SJSA1 (cell line): ENCODE measurements around the gene DCUN1D2. TPM values are rescaled to one million over a fixed set of nuclear protein-coding genes. Genes with fewer than 3 reads are reported as not detected.

Experiments
- DNase-seq, 2 experiments: peaks; one replicate each; pipeline ENCODE4 v3.0.0-alpha.2; 2015 to 2020; ENCODE audit warnings: low spot score in 2 of 2, low read depth in 1 of 2
- H3K27ac ChIP-seq: fragments of 250-450 bp; sonication (Bioruptor Pico); 2 replicates; pipeline ENCODE4 v1.5.1; 2020; ENCODE audit warnings: mild to moderate bottlenecking, moderate library complexity
- H3K27me3 ChIP-seq: fragments of 250-450 bp; sonication (Bioruptor Pico); replicated peaks from 2 replicates; pipeline ENCODE4 v1.5.1; 2020; ENCODE audit warnings: mild to moderate bottlenecking, moderate library complexity
- H3K36me3 ChIP-seq: fragments of 250-450 bp; sonication (Bioruptor Pico); 2 replicates; pipeline ENCODE4 v1.5.1; 2020; ENCODE audit warnings: mild to moderate bottlenecking
- H3K4me1 ChIP-seq: fragments of 250-450 bp; sonication (Bioruptor Pico); replicated peaks from 2 replicates; pipeline ENCODE4 v1.6.1; 2021; ENCODE audit warnings: mild to moderate bottlenecking
- H3K4me3 ChIP-seq: fragments of 250-450 bp; sonication (Bioruptor Pico); 2 replicates; pipeline ENCODE4 v1.5.1; 2020; ENCODE audit warnings: mild to moderate bottlenecking
- H3K9me3 ChIP-seq: fragments of 250-450 bp; sonication (Bioruptor Pico); replicated peaks from 2 replicates; pipeline ENCODE4 v1.5.1; 2020; ENCODE audit warnings: mild to moderate bottlenecking
- total RNA-seq: library from RNA; depleted of rRNA; stranded (reverse); fragments of >200 nt; shearing (Covaris generic); gene quantifications from 2 replicates; pipeline ENCODE4 v1.2.3, GENCODE V29; 2014

DCUN1D2 gene
- total RNA-seq, 1 experiment from 2014 or later: 10.7 TPM

GRCh38 chr13:113491982-113492381 lies 1.5 kb upstream of the DCUN1D2 start:
- Histone ChIP-seq H3K27me3 (no peaks in the 10 kb centered on the region), H3K9me3 (no peaks in the 10 kb centered on the region), H3K4me3 (peak overlapping the region; percentile 92), H3K27ac (peak overlapping the region; percentile 64), H3K4me1 (peaks cover 33% of the 10 kb centered on the region), H3K36me3 (peaks cover 49% of the 10 kb centered on the region)
- peak in 1 of 2 experiments; percentile 2 for DNase-seq

- Histone ChIP-seq H3K27me3 (no peaks in the 10 kb centered on the region), H3K9me3 (no peaks in the 10 kb centered on the region), H3K27ac (peak overlapping the region; percentile 64), H3K4me3 (peak overlapping the region; percentile 92), H3K36me3 (peaks cover 44% of the 10 kb centered on the region), H3K4me1 (peaks cover 33% of the 10 kb centered on the region)
- DNase-seq: peak in 1 of 2 experiments; percentile 42
Observed at GRCh38 chr13:113491418-113491883, 940 bp upstream of the DCUN1D2 start.

DNA sequence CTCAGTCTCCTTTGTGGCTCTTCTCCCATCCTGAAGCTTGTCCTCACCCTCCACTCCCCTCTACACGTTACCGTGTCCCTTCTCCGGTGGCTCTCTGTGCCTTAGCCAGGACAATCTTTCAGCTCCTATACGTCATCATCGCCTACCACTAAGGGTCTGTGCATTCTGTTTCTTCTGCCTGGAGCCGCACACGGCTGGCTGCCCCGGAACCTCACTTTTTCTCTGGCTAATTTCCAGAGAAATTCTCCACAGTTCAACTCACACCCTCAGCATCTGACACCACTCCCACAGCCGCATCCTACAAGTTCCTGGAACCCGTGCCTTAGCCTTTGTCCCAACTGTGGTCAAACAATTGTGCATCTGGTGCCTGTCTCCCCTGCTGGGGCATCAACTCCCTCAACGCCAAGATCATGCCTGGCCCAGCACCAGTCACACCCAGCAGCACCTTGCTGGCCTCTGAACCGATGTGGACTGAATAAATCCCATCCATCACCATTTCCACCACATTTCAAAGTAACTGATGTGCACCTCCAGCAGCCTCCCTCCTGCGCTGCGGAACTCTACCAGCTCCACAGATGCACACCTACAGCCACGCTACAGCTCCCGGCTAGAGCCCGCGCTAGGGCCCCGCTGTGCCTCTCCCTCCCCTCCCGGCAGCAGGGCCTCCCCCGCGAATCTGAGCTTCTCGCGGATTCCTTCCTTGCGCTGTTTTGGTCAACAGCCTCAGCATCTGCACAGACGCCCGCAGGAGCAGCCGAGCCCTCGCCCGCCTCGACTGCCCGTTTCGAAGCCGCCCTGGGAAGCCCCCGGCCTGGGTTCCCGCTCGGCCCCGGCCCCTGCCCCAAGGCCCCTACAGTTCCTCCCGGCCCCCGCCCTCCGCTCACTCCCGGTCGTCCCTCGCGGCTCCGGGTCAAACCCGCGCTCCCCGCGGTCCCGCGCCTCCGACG lies 689 bp downstream of the DCUN1D2 start:
- DNase-seq: peak in 1 of 2 experiments; percentile 38
- Histone ChIP-seq H3K9me3 (no peaks in the 10 kb centered on the region), H3K27ac (no peak overlapping the region; the same call in 1 of the 2 replicates), H3K27me3 (no peaks in the 10 kb centered on the region), H3K4me3 (peak overlapping the region; percentile 92), H3K36me3 (peaks cover 27% of the 10 kb centered on the region), H3K4me1 (peaks cover 33% of the 10 kb centered on the region)

- H3K4me3 ChIP-seq: peak overlapping the region; percentile 92
- no peaks in the 10 kb centered on the region for H3K9me3 ChIP-seq
- no peaks in the 10 kb centered on the region for H3K27me3 ChIP-seq
- no peak overlapping the region for H3K27ac ChIP-seq
- peaks cover 31% of the 10 kb centered on the region for H3K4me1 ChIP-seq
- H3K36me3 ChIP-seq: peaks cover 24% of the 10 kb centered on the region
- DNase-seq: no peak
Observed at GRCh38 chr13:113489171-113489548, 1.4 kb downstream of the DCUN1D2 start.

- Histone ChIP-seq H3K9me3 (no peaks in the 10 kb centered on the region), H3K4me1 (peaks cover 23% of the 10 kb centered on the region), H3K27me3 (no peaks in the 10 kb centered on the region), H3K36me3 (peaks cover 22% of the 10 kb centered on the region), H3K4me3 (no peak overlapping the region), H3K27ac (no peak overlapping the region)
- DNase-seq: no peak
Observed at GRCh38 chr13:113488283-113488682, 2.2 kb downstream of the DCUN1D2 start.

DNA sequence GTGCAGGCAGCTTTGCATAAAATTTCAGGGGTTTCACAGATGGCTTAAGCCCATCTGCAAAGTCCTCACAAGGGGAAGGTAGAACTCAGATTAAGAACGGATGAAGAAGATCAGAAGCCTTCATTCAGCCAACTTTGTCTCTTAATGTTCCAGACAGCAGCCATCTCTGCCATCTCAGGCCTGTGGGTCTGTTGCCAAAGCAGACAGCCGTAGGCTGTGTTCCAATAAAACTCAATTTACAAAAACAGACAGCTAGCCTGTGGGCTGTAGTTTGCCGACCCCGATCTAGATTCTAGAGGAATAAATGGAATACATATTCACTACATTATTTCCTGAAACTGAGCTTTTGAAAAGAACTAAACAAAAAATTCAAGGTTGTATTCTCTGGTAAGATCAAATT lies 3.8 kb downstream of the DCUN1D2 start:
- H3K27ac ChIP-seq: no peak overlapping the region
- DNase-seq: no peak

GRCh38 chr13:113485545-113485944 lies 5.0 kb downstream of the DCUN1D2 start:
- H3K4me3 ChIP-seq: no peak overlapping the region
- no peak for DNase-seq
- no peaks in the 10 kb centered on the region for H3K9me3 ChIP-seq
- H3K27ac ChIP-seq: no peak overlapping the region
- H3K36me3 ChIP-seq: peaks cover 14% of the 10 kb centered on the region
- no peaks in the 10 kb centered on the region for H3K27me3 ChIP-seq
- peaks cover 10% of the 10 kb centered on the region for H3K4me1 ChIP-seq

More for the DNA sequence above, 3.8 kb downstream of the DCUN1D2 start:
- Histone ChIP-seq H3K9me3 (no peaks in the 10 kb centered on the region), H3K27me3 (no peaks in the 10 kb centered on the region), H3K4me3 (no peak overlapping the region), H3K36me3 (peaks cover 17% of the 10 kb centered on the region), H3K4me1 (peaks cover 10% of the 10 kb centered on the region)

DNA sequence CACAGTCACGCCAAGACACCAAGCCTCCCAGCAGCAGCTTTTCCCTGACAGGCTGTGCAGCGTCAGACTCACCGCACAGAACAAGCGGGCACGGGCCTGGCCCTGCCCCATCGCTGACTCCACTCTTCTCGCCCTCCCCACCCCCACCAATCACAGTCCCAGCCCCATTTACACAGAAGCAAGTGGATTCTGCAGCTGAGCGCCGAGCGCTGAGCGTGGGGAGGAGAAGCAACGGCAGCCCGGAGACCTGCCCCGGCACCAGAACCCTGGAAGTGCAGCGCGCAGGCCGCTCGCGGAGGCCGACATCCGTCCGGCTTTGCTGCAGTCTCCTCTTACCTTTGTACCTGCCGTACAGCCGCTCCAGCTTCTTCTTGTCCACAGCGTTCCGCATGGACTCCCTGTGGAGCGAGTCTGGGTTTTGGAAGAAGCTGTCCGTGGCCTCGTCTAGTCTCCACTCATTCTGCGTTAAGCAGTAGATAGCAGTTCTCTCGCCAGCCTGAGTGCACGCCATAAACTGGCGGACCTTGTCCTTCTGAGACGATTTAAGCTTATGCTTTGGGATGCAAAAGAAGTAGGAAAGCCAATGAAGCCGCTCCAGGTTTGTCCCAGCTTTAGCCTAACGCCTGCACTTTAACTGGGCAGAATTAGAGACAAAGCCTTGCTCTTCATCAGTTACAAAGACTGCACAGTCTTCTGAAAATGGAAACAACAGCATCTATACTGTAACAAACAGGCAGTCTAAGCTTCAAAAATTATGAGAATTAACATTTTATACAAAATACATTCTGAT lies 6.8 kb downstream of the DCUN1D2 start:
- Histone ChIP-seq H3K4me3 (no peak overlapping the region), H3K36me3 (peaks cover 24% of the 10 kb centered on the region), H3K4me1 (no peaks in the 10 kb centered on the region), H3K27me3 (no peaks in the 10 kb centered on the region), H3K9me3 (no peaks in the 10 kb centered on the region), H3K27ac (no peak overlapping the region)
- no peak for DNase-seq

- H3K4me1 ChIP-seq: no peaks in the 10 kb centered on the region
- H3K27me3 ChIP-seq: no peaks in the 10 kb centered on the region
- no peak for DNase-seq
- H3K36me3 ChIP-seq: peaks cover 24% of the 10 kb centered on the region
- no peak overlapping the region for H3K4me3 ChIP-seq
- no peak overlapping the region for H3K27ac ChIP-seq
- no peaks in the 10 kb centered on the region for H3K9me3 ChIP-seq
Observed at GRCh38 chr13:113483081-113483480, 7.4 kb downstream of the DCUN1D2 start.

GRCh38 chr13:113479179-113479578 lies 11.3 kb downstream of the DCUN1D2 start:
- no peak for DNase-seq
- H3K27me3 ChIP-seq: no peaks in the 10 kb centered on the region
- peaks cover 49% of the 10 kb centered on the region for H3K36me3 ChIP-seq
- no peak overlapping the region for H3K4me3 ChIP-seq
- H3K27ac ChIP-seq: no peak overlapping the region
- H3K9me3 ChIP-seq: no peaks in the 10 kb centered on the region
- no peaks in the 10 kb centered on the region for H3K4me1 ChIP-seq

GRCh38 chr13:113477724-113478123 lies 12.8 kb downstream of the DCUN1D2 start:
- no peak overlapping the region for H3K27ac ChIP-seq
- no peaks in the 10 kb centered on the region for H3K9me3 ChIP-seq
- peaks cover 45% of the 10 kb centered on the region for H3K36me3 ChIP-seq
- no peaks in the 10 kb centered on the region for H3K27me3 ChIP-seq
- no peak for DNase-seq
- no peaks in the 10 kb centered on the region for H3K4me1 ChIP-seq
- no peak overlapping the region for H3K4me3 ChIP-seq

DNA sequence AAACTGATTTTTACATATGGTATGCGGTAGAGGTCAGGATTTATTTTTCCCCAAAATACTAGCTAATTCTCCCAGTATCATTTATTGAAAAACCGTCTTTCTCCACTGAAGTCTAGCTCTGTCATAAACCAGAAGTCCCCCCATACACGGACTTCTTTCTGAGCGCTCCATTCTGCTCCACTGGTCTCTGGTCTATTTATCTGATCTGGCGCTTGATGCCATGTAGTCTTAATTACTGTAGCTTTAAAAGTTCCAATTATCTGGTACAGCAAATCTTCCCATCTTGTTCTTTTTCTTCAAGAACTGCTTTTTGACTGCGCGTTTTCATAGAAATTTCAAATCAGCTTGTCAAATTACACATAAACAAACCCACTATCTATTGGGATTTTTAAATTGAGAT lies 13.7 kb downstream of the DCUN1D2 start:
- Histone ChIP-seq H3K27ac (no peak overlapping the region), H3K36me3 (peaks cover 45% of the 10 kb centered on the region)

DNA sequence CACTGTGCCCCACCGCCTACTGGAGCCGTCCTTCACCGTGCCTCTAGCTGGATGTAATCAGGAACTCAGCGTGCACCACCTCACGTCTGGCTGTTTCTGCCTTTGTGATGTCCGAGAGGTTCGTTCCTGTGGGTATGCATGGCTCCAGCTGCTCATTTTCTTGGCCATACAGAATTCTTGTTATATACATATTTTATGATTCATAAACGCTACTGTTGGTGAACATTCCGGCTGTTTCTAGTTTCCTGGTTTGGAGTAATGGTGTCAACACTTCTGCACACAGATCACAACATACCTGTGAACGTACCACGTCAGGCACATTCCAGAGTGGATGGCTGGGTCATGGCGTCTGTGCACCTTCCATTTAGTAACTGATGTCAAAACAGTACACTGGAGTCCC lies 14.6 kb downstream of the DCUN1D2 start:
- Histone ChIP-seq H3K4me3 (no peak overlapping the region), H3K27ac (no peak overlapping the region), H3K27me3 (no peaks in the 10 kb centered on the region), H3K9me3 (no peaks in the 10 kb centered on the region), H3K36me3 (peaks cover 45% of the 10 kb centered on the region), H3K4me1 (no peaks in the 10 kb centered on the region)
- no peak for DNase-seq

More for the DNA sequence above, 13.7 kb downstream of the DCUN1D2 start:
- H3K9me3 ChIP-seq: no peaks in the 10 kb centered on the region
- no peaks in the 10 kb centered on the region for H3K4me1 ChIP-seq
- no peaks in the 10 kb centered on the region for H3K27me3 ChIP-seq
- H3K4me3 ChIP-seq: no peak overlapping the region
- no peak for DNase-seq

- no peaks in the 10 kb centered on the region for H3K27me3 ChIP-seq
- no peak overlapping the region for H3K27ac ChIP-seq
- H3K4me3 ChIP-seq: no peak overlapping the region
- H3K9me3 ChIP-seq: no peaks in the 10 kb centered on the region
- DNase-seq: no peak
- peaks cover 42% of the 10 kb centered on the region for H3K36me3 ChIP-seq
- H3K4me1 ChIP-seq: no peaks in the 10 kb centered on the region
Observed at GRCh38 chr13:113475280-113475679, 15.2 kb downstream of the DCUN1D2 start.
